HEK293 (cell line): ENCODE data around the gene SYNCRIP.

ENCODE experiments used
- BCL6B ChIP-seq: fragments of 450-650 bp; formaldehyde crosslinking; IDR thresholded peaks from 2 replicates; pipeline ENCODE4 v1.5.1; 2017; ENCODE audit warnings: missing biosample characterization, missing genetic modification characterization
- GLI4 ChIP-seq: fragments of 450-650 bp; formaldehyde crosslinking; IDR thresholded peaks from 2 replicates; pipeline ENCODE4 v1.5.1; 2016; ENCODE audit warnings: missing biosample characterization, missing genetic modification characterization
- HIC1 ChIP-seq: fragments of 450-650 bp; formaldehyde crosslinking; IDR thresholded peaks from 2 replicates; pipeline ENCODE4 v1.5.1; 2016; ENCODE audit warnings: missing biosample characterization, missing genetic modification characterization
- IKZF3 ChIP-seq: fragments of 450-650 bp; IDR thresholded peaks from 2 replicates; pipeline ENCODE4 v1.5.0; 2018; ENCODE audit warnings: missing biosample characterization, mild to moderate bottlenecking, missing genetic modification characterization, moderate library complexity
- INSM2 ChIP-seq: fragments of 450-650 bp; formaldehyde crosslinking; IDR thresholded peaks from 2 replicates; pipeline ENCODE4 v1.5.1; 2016; ENCODE audit warnings: missing biosample characterization, missing genetic modification characterization
- RBAK ChIP-seq: fragments of 450-650 bp; formaldehyde crosslinking; IDR thresholded peaks from 2 replicates; pipeline ENCODE4 v1.5.1; 2016; ENCODE audit warnings: missing biosample characterization, missing genetic modification characterization
- SCRT2 ChIP-seq: fragments of 450-650 bp; formaldehyde crosslinking; IDR thresholded peaks from 2 replicates; pipeline ENCODE4 v1.5.1; 2016; ENCODE audit warnings: missing biosample characterization, missing genetic modification characterization
- ZBTB1 ChIP-seq: fragments of 450-650 bp; formaldehyde crosslinking; IDR thresholded peaks from 2 replicates; pipeline ENCODE4 v1.5.1; 2016; ENCODE audit warnings: missing biosample characterization, missing genetic modification characterization
- ZBTB17 ChIP-seq: fragments of 450-650 bp; formaldehyde crosslinking; IDR thresholded peaks from 2 replicates; pipeline ENCODE4 v1.5.1; 2016; ENCODE audit warnings: missing biosample characterization, missing genetic modification characterization
- ZBTB26 ChIP-seq: fragments of 450-650 bp; formaldehyde crosslinking; optimal IDR thresholded peaks from 2 replicates; pipeline ENCODE3; 2016; ENCODE audit warnings: missing biosample characterization, mild to moderate bottlenecking, missing genetic modification characterization
- ZNF112 ChIP-seq: fragments of 450-650 bp; formaldehyde crosslinking; IDR thresholded peaks from 2 replicates; pipeline ENCODE4 v1.5.0; 2017; ENCODE audit warnings: missing biosample characterization, missing genetic modification characterization
- ZNF16 ChIP-seq: fragments of 450-650 bp; formaldehyde crosslinking; IDR thresholded peaks from 2 replicates; pipeline ENCODE4 v1.5.1; 2016; ENCODE audit warnings: low read depth, missing biosample characterization, missing genetic modification characterization
- ZNF223 ChIP-seq: fragments of 450-650 bp; formaldehyde crosslinking; IDR thresholded peaks from 2 replicates; pipeline ENCODE4 v1.5.1; 2016; ENCODE audit warnings: missing biosample characterization, missing genetic modification characterization
- ZNF248 ChIP-seq: fragments of 450-650 bp; formaldehyde crosslinking; IDR thresholded peaks from 2 replicates; pipeline ENCODE4 v1.5.1; 2017; ENCODE audit warnings: missing biosample characterization, missing genetic modification characterization
- ZNF280D ChIP-seq: fragments of 450-650 bp; formaldehyde crosslinking; IDR thresholded peaks from 2 replicates; pipeline ENCODE4 v1.5.1; 2016; ENCODE audit warnings: missing biosample characterization, missing genetic modification characterization
- ZNF302 ChIP-seq: fragments of 450-650 bp; formaldehyde crosslinking; IDR thresholded peaks from 2 replicates; pipeline ENCODE4 v1.5.1; 2016; ENCODE audit warnings: missing biosample characterization, missing genetic modification characterization, low read depth
- ZNF416 ChIP-seq: fragments of 450-650 bp; formaldehyde crosslinking; IDR thresholded peaks from 2 replicates; pipeline ENCODE4 v1.5.1; 2016; ENCODE audit warnings: missing biosample characterization, missing genetic modification characterization
- ZNF48 ChIP-seq: fragments of 450-650 bp; formaldehyde crosslinking; IDR thresholded peaks from 2 replicates; pipeline ENCODE4 v1.5.1; 2016; ENCODE audit warnings: missing biosample characterization, missing genetic modification characterization
- ZNF513 ChIP-seq: fragments of 450-650 bp; IDR thresholded peaks from 2 replicates; pipeline ENCODE4 v1.5.1; 2018; ENCODE audit warnings: missing biosample characterization, missing genetic modification characterization
- ZNF544 ChIP-seq: fragments of 450-650 bp; formaldehyde crosslinking; IDR thresholded peaks from 2 replicates; pipeline ENCODE4 v1.5.0; 2017; ENCODE audit warnings: missing biosample characterization, missing genetic modification characterization
- ZNF549 ChIP-seq: fragments of 450-650 bp; IDR thresholded peaks from 2 replicates; pipeline ENCODE4 v1.5.1; 2018; ENCODE audit warnings: missing biosample characterization, missing genetic modification characterization, mild to moderate bottlenecking, inconsistent platforms, moderate library complexity
- ZNF555 ChIP-seq: fragments of 450-650 bp; formaldehyde crosslinking; conservative IDR thresholded peaks from 2 replicates; pipeline ENCODE4 v1.5.1; 2017; ENCODE audit warnings: missing biosample characterization, mild to moderate bottlenecking, missing genetic modification characterization, inconsistent platforms
- ZNF560 ChIP-seq: fragments of 450-650 bp; formaldehyde crosslinking; IDR thresholded peaks from 2 replicates; pipeline ENCODE4 v1.5.1; 2017; ENCODE audit warnings: missing biosample characterization, missing genetic modification characterization, borderline replicate concordance
- ZNF561 ChIP-seq: fragments of 450-650 bp; IDR thresholded peaks from 2 replicates; pipeline ENCODE4 v1.5.1; 2018; ENCODE audit warnings: missing biosample characterization, missing genetic modification characterization, borderline replicate concordance
- ZNF571 ChIP-seq: fragments of 450-650 bp; formaldehyde crosslinking; IDR thresholded peaks from 2 replicates; pipeline ENCODE4 v1.5.0; 2017; ENCODE audit warnings: missing biosample characterization, missing genetic modification characterization
- ZNF626 ChIP-seq: fragments of 450-650 bp; sonication (Bioruptor Pico); formaldehyde crosslinking; IDR thresholded peaks from 2 replicates; pipeline ENCODE4 v1.5.1; 2018; ENCODE audit warnings: missing biosample characterization, missing genetic modification characterization, inconsistent platforms
- ZNF747 ChIP-seq: fragments of 450-650 bp; formaldehyde crosslinking; IDR thresholded peaks from 2 replicates; pipeline ENCODE4 v1.5.1; 2016; ENCODE audit warnings: missing biosample characterization, missing genetic modification characterization
- ZNF843 ChIP-seq: fragments of 450-650 bp; formaldehyde crosslinking; IDR thresholded peaks from 2 replicates; pipeline ENCODE4 v1.5.1; 2016; ENCODE audit warnings: missing biosample characterization, missing genetic modification characterization
- ZSCAN30 ChIP-seq: fragments of 450-650 bp; IDR thresholded peaks from 2 replicates; pipeline ENCODE4 v1.5.1; 2018; ENCODE audit warnings: missing biosample characterization, mild to moderate bottlenecking, missing genetic modification characterization, moderate library complexity

SYNCRIP gene

GRCh38 chr6:85678602-85679444 lies 36.1 kb upstream of the SYNCRIP start (continued):
- TF ChIP-seq ZNF16 (tag by site-specific recombination) (peak; percentile 53; the same call in 1 of the 2 replicates), BCL6B (tag by site-specific recombination) (no peak), ZNF223 (tag by site-specific recombination) (peak; percentile 90), ZNF513 (tag by site-specific recombination) (peak; percentile 79), ZNF561 (tag by site-specific recombination) (no peak; the same call in 1 of the 2 replicates), ZBTB1 (tag by site-specific recombination) (0 out of 2 replicates have a peak, but pooled peaks have one; percentile 56), ZNF560 (no peak), ZNF626 (tag by site-specific recombination) (no peak), SCRT2 (peak; percentile 43), ZNF555 (no peak), INSM2 (tag by site-specific recombination) (0 out of 2 replicates have a peak, but pooled peaks have one; percentile 75), GLI4 (peak; percentile 84), ZNF248 (tag by site-specific recombination) (no peak), ZBTB17 (tag by site-specific recombination) (peak; percentile 62), HIC1 (tag by site-specific recombination) (peak; percentile 98), ZNF416 (tag by site-specific recombination) (no peak), ZNF843 (peak; percentile 76; the same call in 1 of the 2 replicates), ZNF747 (tag by site-specific recombination) (no peak), ZNF549 (peak; percentile 5; the same call in 1 of the 2 replicates), RBAK (tag by site-specific recombination) (no peak), IKZF3 (peak; percentile 81), ZBTB26 (peak; percentile 96), ZNF302 (tag by site-specific recombination) (no peak), ZNF48 (tag by site-specific recombination) (no peak), ZNF280D (tag by site-specific recombination) (0 out of 2 replicates have a peak, but pooled peaks have one; percentile 54), ZNF544 (tag by site-specific recombination) (no peak), ZNF112 (tag by site-specific recombination) (no peak), ZSCAN30 (peak; percentile 82), ZNF571 (tag by site-specific recombination) (no peak)
